ENCODE measurements around the gene METTL25B. TPM values are rescaled to one million over a fixed set of nuclear protein-coding genes. Genes with fewer than 3 reads are reported as not detected.

METTL25B gene
- total RNA-seq, 1 donor: 10.9 TPM

GRCh38 chr1:156776942-156777341 is 48.7 kb downstream of the METTL25B start:
- no peak for TF ChIP-seq CTCF (IDR thresholded peaks at IDR 0.05; ENCODE audit: insufficient read depth, low read length)
- no peak overlapping the region for H3K4me3 ChIP-seq (ENCODE audit: low read depth, low read length)
- DNase-seq (ENCODE audit: low read depth): no peak

- H3K4me3 ChIP-seq (ENCODE audit: low read depth, low read length): no peak overlapping the region
- no peak for TF ChIP-seq CTCF (IDR thresholded peaks at IDR 0.05; ENCODE audit: insufficient read depth, low read length)
- DNase-seq (ENCODE audit: low read depth): no peak
Measured at GRCh38 chr1:156777573-156777972, 49.3 kb downstream of the METTL25B start.

GRCh38 chr1:156781585-156782186 is 53.4 kb downstream of the METTL25B start:
- peak; percentile 71 for DNase-seq (ENCODE audit: low read depth)
- H3K4me3 ChIP-seq (ENCODE audit: low read depth, low read length): no peak overlapping the region
- no peak for TF ChIP-seq CTCF (IDR thresholded peaks at IDR 0.05; ENCODE audit: insufficient read depth, low read length)

- H3K4me3 ChIP-seq (ENCODE audit: low read depth, low read length): no peak overlapping the region
- no peak for DNase-seq (ENCODE audit: low read depth)
- no peak for TF ChIP-seq CTCF (IDR thresholded peaks at IDR 0.05; ENCODE audit: insufficient read depth, low read length)
Measured at GRCh38 chr1:156785458-156785857, 57.2 kb downstream of the METTL25B start.

Other genes with a start within 250 kb of the METTL25B start
- 6.0 and 11.6 TPM in 2 replicates for gene MEF2D, start 227.7 kb upstream of the METTL25B start, total RNA-seq (ENCODE audit: low replicate concordance)
- gene IQGAP3, start 155.9 kb upstream of the METTL25B start, total RNA-seq (ENCODE audit: low replicate concordance): 0.41 and 28.7 TPM in 2 replicates
- gene TTC24, start 148.7 kb upstream of the METTL25B start, total RNA-seq (ENCODE audit: low replicate concordance): not detected in 2 replicates
- gene NAXE, start 136.7 kb upstream of the METTL25B start, total RNA-seq (ENCODE audit: low replicate concordance): 22.7 and 64.2 TPM in 2 replicates
- 12.2 and 18.9 TPM in 2 replicates for gene GPATCH4, start 127.0 kb upstream of the METTL25B start, total RNA-seq (ENCODE audit: low replicate concordance)
- not detected in 2 replicates for gene HAPLN2, start 109.1 kb upstream of the METTL25B start, total RNA-seq (ENCODE audit: low replicate concordance)
- gene BCAN, start 86.4 kb upstream of the METTL25B start, total RNA-seq (ENCODE audit: low replicate concordance): not detected in 2 replicates
- gene NES, start 51.1 kb upstream of the METTL25B start, total RNA-seq (ENCODE audit: low replicate concordance): 44.5 and 83.0 TPM in 2 replicates
- gene CRABP2, start 22.9 kb upstream of the METTL25B start, total RNA-seq (ENCODE audit: low replicate concordance): 62.7 and 68.9 TPM in 2 replicates
- gene ISG20L2, start 297 bp downstream of the METTL25B start, total RNA-seq (ENCODE audit: low replicate concordance): 9.9 and 27.4 TPM in 2 replicates
- gene MRPL24, start 12.6 kb downstream of the METTL25B start, total RNA-seq (ENCODE audit: low replicate concordance): 19.0 and 42.8 TPM in 2 replicates
- 146 and 299 TPM in 2 replicates for gene HDGF, start 23.2 kb downstream of the METTL25B start, total RNA-seq (ENCODE audit: low replicate concordance)
- 28.3 and 33.8 TPM in 2 replicates for gene PRCC, start 39.1 kb downstream of the METTL25B start, total RNA-seq (ENCODE audit: low replicate concordance)
- not detected in 2 replicates for gene SH2D2A, start 88.4 kb downstream of the METTL25B start, total RNA-seq (ENCODE audit: low replicate concordance)
- 0.08 TPM in 1 of 2 replicates, not detected in the other for gene INSRR, start 130.6 kb downstream of the METTL25B start, total RNA-seq (ENCODE audit: low replicate concordance)
- gene NTRK1, start 132.4 kb downstream of the METTL25B start, total RNA-seq (ENCODE audit: low replicate concordance): 0.09 TPM in 1 of 2 replicates, not detected in the other
- gene PEAR1, start 165.2 kb downstream of the METTL25B start, total RNA-seq (ENCODE audit: low replicate concordance): 4.8 and 10.8 TPM in 2 replicates
- 0.09 TPM in 1 of 2 replicates, not detected in the other for gene LRRC71, start 192.2 kb downstream of the METTL25B start, total RNA-seq (ENCODE audit: low replicate concordance)